CD4-positive, alpha-beta T cell (primary cell): ENCODE results near the gene C3. TPM values are rescaled to one million over a fixed set of nuclear protein-coding genes. Genes with fewer than 3 reads are reported as not detected.
A peak's percentile ranks its signal among the peaks of the same experiment; 100 is the strongest.

ENCODE experiments used
- ATAC-seq: fragments of 200-7000 bp; cut with Tn5 transposase; one replicate; pipeline ENCODE4 v1.10.0; 2022; ENCODE audit warnings: mild to moderate bottlenecking; ENCODE audit not compliant: poor library complexity
- CTCF ChIA-PET: fragments of 350-600 bp; sonication (Branson Sonifier 250); formaldehyde crosslinking; loops from one replicate; lab custom pipeline; 2021; ENCODE audit warnings: antibody characterized with exemption, inconsistent platforms; lab: Charles Lee
- POLR2A ChIA-PET: fragments of 350-600 bp; sonication (Branson Sonifier 250); formaldehyde crosslinking; loops from one replicate; lab custom pipeline; 2021; ENCODE audit warnings: antibody characterized with exemption, inconsistent platforms; lab: Charles Lee
- DNase-seq, 14 experiments: peaks; one replicate each; pipeline ENCODE4 v3.0.0-alpha.2; 2013 to 2020; ENCODE audit warnings: mixed read lengths in 2 of 14
- H3K27ac ChIP-seq, 2 donors: one replicate each; pipeline versions ENCODE4 v1.5.1 to v1.7.0; 2013; ENCODE audit warnings: low read length in 2 of 2, low read depth in 1 of 2, mild to moderate bottlenecking in 1 of 2
- H3K27me3 ChIP-seq, 2 experiments: 1 replicate in 1 of 2; 2 replicates in 1 of 2; pipeline versions ENCODE4 v1.6.1 to v1.7.0; 2013; ENCODE audit warnings: low read length in 2 of 2, control low read depth in 1 of 2, mild to moderate bottlenecking in 1 of 2, moderate library complexity in 1 of 2; ENCODE audit not compliant: insufficient read depth in 2 of 2, control insufficient read depth in 1 of 2
- H3K36me3 ChIP-seq: one replicate; pipeline ENCODE4 v1.6.1; 2013; ENCODE audit warnings: low read length, control low read depth; ENCODE audit not compliant: insufficient read depth
- H3K4me1 ChIP-seq: one replicate; pipeline ENCODE4 v1.6.1; 2013; ENCODE audit warnings: low read length, control low read depth; ENCODE audit not compliant: insufficient read depth
- H3K4me3 ChIP-seq: one replicate; pipeline ENCODE4 v1.5.1; 2013; ENCODE audit warnings: mild to moderate bottlenecking, low read length, moderate library complexity
- H3K9me3 ChIP-seq, 2 experiments: 1 replicate in 1 of 2; 2 replicates in 1 of 2; pipeline versions ENCODE4 v1.6.1 to v1.7.0; 2013; ENCODE audit warnings: low read length in 2 of 2, mild to moderate bottlenecking in 2 of 2, control low read depth in 1 of 2, moderate library complexity in 1 of 2; ENCODE audit not compliant: control insufficient read depth in 1 of 2, insufficient read depth in 1 of 2
- H3K27ac Mint-ChIP-seq: one replicate; pipeline ENCODE4 v1.8.0; 2020; ENCODE audit warnings: mixed read lengths
- H3K27me3 Mint-ChIP-seq: one replicate; pipeline ENCODE4 v1.8.0; 2021; ENCODE audit warnings: mixed read lengths
- H3K36me3 Mint-ChIP-seq: one replicate; pipeline ENCODE4 v1.8.0; 2021; ENCODE audit warnings: low read depth, mixed read lengths
- H3K4me1 Mint-ChIP-seq: one replicate; pipeline ENCODE4 v1.8.0; 2021; ENCODE audit warnings: low read depth, mixed read lengths
- H3K4me3 Mint-ChIP-seq: one replicate; pipeline ENCODE4 v1.8.0; 2020; ENCODE audit warnings: mild to moderate bottlenecking, mixed read lengths
- H3K9me3 Mint-ChIP-seq: one replicate; pipeline ENCODE4 v1.8.0; 2020; ENCODE audit warnings: mixed read lengths
- CTCF ChIP-seq: fragments of 200-600 bp; IDR thresholded peaks from one replicate; pipeline ENCODE4 v1.8.0; 2022; ENCODE audit warnings: antibody characterized with exemption, mild to moderate bottlenecking
- intact Hi-C, 2 experiments: fragments of 100-400 bp; cut with DNase I in 1 of 2; cut with micrococcal nuclease in 1 of 2; formaldehyde crosslinking; loops; one replicate each; pipeline versions ENCODE4 v1.15.1 to v1.9.0; 2023 to 2025; cut with DNase I, micrococcal nuclease
- total RNA-seq, 174 experiments: library from RNA in 2 of 174; stranded (reverse) in 2 of 174; gene quantifications; one replicate each; pipeline ENCODE4 v1.2.3 and lab custom pipeline; 2021 to 2026

Gene C3
- total RNA-seq, 2 experiments from 2014 or later, result 0.55 TPM; not detected in 1

DNA sequence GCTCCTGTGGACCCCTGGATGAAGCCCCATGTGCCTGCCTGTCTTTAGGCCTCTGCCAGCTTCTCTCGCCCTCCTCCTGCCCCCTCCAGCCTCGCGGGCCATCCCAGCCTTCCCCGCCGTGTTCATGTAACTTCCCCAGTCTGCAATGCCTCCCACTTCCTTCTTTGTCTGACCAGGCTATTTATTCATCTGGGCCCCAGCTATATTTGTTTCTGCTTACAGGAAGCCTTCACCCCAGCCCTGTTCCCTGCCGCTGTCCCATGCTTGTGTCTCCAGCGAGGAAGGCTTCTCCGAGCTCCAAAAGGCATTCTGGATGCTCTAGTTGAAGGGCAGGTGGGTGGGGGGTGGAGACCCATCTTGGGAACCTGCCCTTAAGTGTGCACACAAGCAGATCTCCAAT, 7.9 kb upstream of the C3 start:
- intact Hi-C loops, result no loop called here
- Mint-ChIP-seq H3K9me3 (no peaks in the 10 kb centered on the region), H3K27me3 (no peaks in the 10 kb centered on the region), H3K36me3 (peaks cover 14% of the 10 kb centered on the region), H3K4me3 (no peak overlapping the region), H3K4me1 (peaks cover 4% of the 10 kb centered on the region), H3K27ac (no peak overlapping the region)
- CTCF ChIA-PET, result interaction anchor here (0.6 kb wide), 1 partner anchor 115 kb away, joined by 3 read pairs; no protein-coding TSS in a partner anchor
- TF ChIP-seq CTCF, result no peak
- Histone ChIP-seq H3K27me3 (no peaks in the 10 kb centered on the region), H3K4me1 (peaks cover 12% of the 10 kb centered on the region), H3K27ac (no peak overlapping the region), H3K36me3 (peaks cover 22% of the 10 kb centered on the region), H3K4me3 (no peak overlapping the region), H3K9me3 (no peaks in the 10 kb centered on the region)
- ATAC-seq, result no peak
- peak in 2 of 14 experiments; percentile 35 to 36 for DNase-seq
- POLR2A ChIA-PET, result interaction anchor here (1.3 kb wide), 1 partner anchor 9 kb away, joined by 5 read pairs; the partner anchor contains the start of gene GPR108

GRCh38 chr19:6725513-6726231, 5.2 kb upstream of the C3 start:
- no peak for TF ChIP-seq CTCF
- ATAC-seq, result no peak
- Histone ChIP-seq H3K27ac (no peak overlapping the region), H3K4me3 (no peak overlapping the region), H3K36me3 (no peaks in the 10 kb centered on the region), H3K9me3 (no peaks in the 10 kb centered on the region), H3K4me1 (peaks cover 16% of the 10 kb centered on the region), H3K27me3 (no peaks in the 10 kb centered on the region)
- ChIA-PET POLR2A (interaction anchor here (1.6 kb wide), 1 partner anchor 12 kb away, joined by 3 read pairs; no protein-coding TSS in a partner anchor), CTCF (interaction anchor here (0.5 kb wide), 1 partner anchor 203 kb away, joined by 3 read pairs; no protein-coding TSS in a partner anchor)
- H3K27me3 Mint-ChIP-seq, result no peaks in the 10 kb centered on the region
- H3K36me3 Mint-ChIP-seq, result no peaks in the 10 kb centered on the region
- no peaks in the 10 kb centered on the region for H3K9me3 Mint-ChIP-seq
- H3K4me1 Mint-ChIP-seq, result peaks cover 4% of the 10 kb centered on the region
- intact Hi-C loops, result no loop called here
- DNase-seq, result no peak
- no peak overlapping the region for H3K27ac Mint-ChIP-seq
- no peak overlapping the region for H3K4me3 Mint-ChIP-seq

DNA sequence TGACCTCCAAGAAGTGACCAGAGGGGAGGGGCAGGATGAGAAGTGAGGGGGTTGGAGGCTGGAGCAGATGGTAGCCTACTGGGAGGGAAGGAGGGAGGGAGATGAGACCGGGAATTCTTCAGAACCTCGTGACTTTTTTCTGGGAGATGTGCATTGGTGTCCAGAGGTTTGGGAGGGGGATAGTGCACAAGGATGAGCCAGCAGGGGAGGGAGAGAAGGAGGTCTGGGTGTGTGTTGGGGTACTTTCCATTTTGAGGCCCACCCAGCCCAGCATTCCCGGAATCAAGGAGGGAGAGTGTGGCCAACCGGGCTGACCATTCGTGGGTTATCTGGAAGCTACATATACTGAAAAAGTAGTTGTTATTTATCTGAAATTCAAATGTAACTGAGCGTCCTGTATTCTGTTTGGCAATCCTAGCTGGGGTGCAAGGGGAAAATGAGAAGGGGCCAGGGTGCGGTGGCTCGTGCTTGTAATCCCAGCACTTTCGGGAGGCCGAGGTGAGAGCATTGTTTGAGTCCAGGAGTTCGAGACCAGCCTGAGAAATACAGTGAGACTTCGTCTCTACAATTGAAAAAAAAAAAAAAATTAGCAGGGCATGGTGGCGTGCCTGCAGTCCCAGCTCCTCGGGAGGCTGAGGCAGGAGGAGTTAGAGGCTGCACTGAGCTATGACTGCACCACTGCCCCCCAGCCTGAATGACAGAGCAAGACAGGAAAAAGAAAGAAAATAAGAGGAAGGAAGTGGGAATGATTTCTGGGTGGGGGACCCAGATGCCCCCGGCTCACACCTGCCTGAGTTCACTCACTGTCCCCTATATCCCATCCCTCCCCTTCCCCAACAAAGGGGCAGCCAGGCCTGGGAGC, 4.4 kb upstream of the C3 start:
- H3K27me3 ChIP-seq, result no peaks in the 10 kb centered on the region
- DNase-seq (no peak), ATAC-seq (no peak)
- peaks cover 4% of the 10 kb centered on the region for H3K4me1 Mint-ChIP-seq
- no peak for TF ChIP-seq CTCF
- H3K4me3 ChIP-seq, result no peak overlapping the region
- H3K36me3 Mint-ChIP-seq, result no peaks in the 10 kb centered on the region
- no peaks in the 10 kb centered on the region for H3K9me3 ChIP-seq
- H3K27me3 Mint-ChIP-seq, result no peaks in the 10 kb centered on the region
- H3K27ac ChIP-seq, result no peak overlapping the region
- intact Hi-C loops, result loop anchor here in 1 of 2 experiments (5.0 kb wide), 1 partner anchor 78 kb away; no protein-coding TSS in a partner anchor
- no peaks in the 10 kb centered on the region for H3K9me3 Mint-ChIP-seq
- peaks cover 16% of the 10 kb centered on the region for H3K4me1 ChIP-seq
- H3K36me3 ChIP-seq, result no peaks in the 10 kb centered on the region
- no peak overlapping the region for H3K4me3 Mint-ChIP-seq
- POLR2A ChIA-PET, result no interaction called here
- CTCF ChIA-PET, result no interaction called here
- H3K27ac Mint-ChIP-seq, result no peak overlapping the region
